Prostate gland (tissue), 2 donors: ENCODE data around the gene TMEM92. TPM values are rescaled to one million over a fixed set of nuclear protein-coding genes. Genes with fewer than 3 reads are reported as not detected.
A peak's percentile ranks its signal among the peaks of the same experiment; 100 is the strongest.
"Not testable (repeated sequence)": the region's sequence is repeated elsewhere in the genome, so short reads cannot be mapped to it uniquely, and the experiment has no call there.

ENCODE experiments used
- DNase-seq: peaks from one replicate; pipeline ENCODE4 v3.0.0-alpha.2; 2019; ENCODE audit warnings: low spot score
- H3K27ac ChIP-seq, 2 donors: fragments of 200-600 bp; sonication (generic); 2 replicates each; pipeline ENCODE4 v1.5.1; 2017 to 2019
- H3K27me3 ChIP-seq: fragments of 200-600 bp; sonication (generic); replicated peaks from 2 replicates; pipeline ENCODE4 v1.5.1; 2019; ENCODE audit not compliant: insufficient read depth
- H3K36me3 ChIP-seq, 2 donors: fragments of 200-600 bp; sonication (generic); 1 replicate in 1 of 2; 2 replicates in 1 of 2; pipeline versions ENCODE4 v1.5.1 to v1.8.1; 2017 to 2019
- H3K4me1 ChIP-seq: fragments of 200-600 bp; sonication (generic); replicated peaks from 2 replicates; pipeline ENCODE4 v1.5.1; 2019
- H3K4me3 ChIP-seq, 2 donors: fragments of 200-600 bp; sonication (generic); 2 replicates each; pipeline ENCODE4 v1.5.1; 2017 to 2019
- H3K9me3 ChIP-seq: fragments of 200-600 bp; sonication (generic); 2 replicates; pipeline ENCODE4 v1.5.1; 2017
- CTCF ChIP-seq, 4 experiments: fragments of 200-600 bp in 2 of 4; fragments of 450-650 bp in 2 of 4; sonication (generic) in 2 of 4; IDR thresholded peaks; 1 replicate in 3 of 4; 2 replicates in 1 of 4; pipeline ENCODE4 v1.5.1; 2016 to 2019; ENCODE audit warnings: antibody characterized with exemption in 4 of 4, mild to moderate bottlenecking in 2 of 4, moderate library complexity in 2 of 4
- POLR2A ChIP-seq: fragments of 450-650 bp; IDR thresholded peaks from one replicate; pipeline ENCODE4 v1.6.1; 2016; ENCODE audit warnings: antibody characterized with exemption, mild to moderate bottlenecking
- POLR2AphosphoS5 ChIP-seq: sonication (generic); formaldehyde crosslinking; IDR thresholded peaks from one replicate; pipeline ENCODE4 v1.6.1; 2017; ENCODE audit warnings: antibody characterized with exemption
- whole genome bisulfite sequencing: methylation state at CpG from one replicate; pipeline ENCODE4 v1.1.5; 2018; 5-methylcytosine and 5-hydroxymethylcytosine counted together
- intact Hi-C: fragments of 100-400 bp; cut with DNase I; formaldehyde crosslinking; loops from one replicate; pipeline ENCODE4 v1.14.2; 2022
- total RNA-seq, 2 donors: library from RNA; depleted of rRNA; stranded (reverse); fragments of >200 nt; gene quantifications; one replicate each; pipeline ENCODE4 v1.1.0, GENCODE V29; 2016

The TMEM92 gene
- total RNA-seq, 2 donors from 2014 or later: 0.91 to 0.96 TPM

GRCh38 chr17:50311483-50311882 is 37.2 kb downstream of the TMEM92 start:
- 92% methylated on average over 4 of the region's 4 CpGs for WGBS
- no peaks in the 10 kb centered on the region for H3K27me3 ChIP-seq
- no peak overlapping the region for H3K27ac ChIP-seq
- H3K36me3 ChIP-seq: no peaks in the 10 kb centered on the region
- no peaks in the 10 kb centered on the region for H3K4me1 ChIP-seq
- H3K4me3 ChIP-seq: no peak overlapping the region
- H3K9me3 ChIP-seq: no peaks in the 10 kb centered on the region
- no peak for DNase-seq
- intact Hi-C loops: no loop called here
- TF ChIP-seq POLR2A (no peak), POLR2AphosphoS5 (no peak), CTCF (IDR thresholded peaks at IDR 0.05) (no peak)

GRCh38 chr17:50312308-50312707 is 38.0 kb downstream of the TMEM92 start:
- Histone ChIP-seq H3K27me3 (no peaks in the 10 kb centered on the region), H3K4me1 (no peaks in the 10 kb centered on the region), H3K27ac (no peak overlapping the region), H3K4me3 (no peak overlapping the region), H3K9me3 (no peaks in the 10 kb centered on the region), H3K36me3 (no peaks in the 10 kb centered on the region)
- no peak for TF ChIP-seq POLR2A
- no peak for TF ChIP-seq POLR2AphosphoS5
- 41% methylated on average over 5 of the region's 5 CpGs for WGBS
- DNase-seq: peak; percentile 29
- intact Hi-C loops: no loop called here

GRCh38 chr17:50314456-50315011 is 40.3 kb downstream of the TMEM92 start:
- no peaks in the 10 kb centered on the region for H3K9me3 ChIP-seq
- intact Hi-C loops: no loop called here
- H3K4me1 ChIP-seq: peaks cover 7% of the 10 kb centered on the region
- H3K36me3 ChIP-seq: no peaks in the 10 kb centered on the region
- no peak for TF ChIP-seq CTCF (IDR thresholded peaks at IDR 0.05)
- TF ChIP-seq POLR2A: no peak
- no peak for TF ChIP-seq POLR2AphosphoS5
- H3K27me3 ChIP-seq: no peaks in the 10 kb centered on the region
- DNase-seq: no peak
- no peak overlapping the region for H3K27ac ChIP-seq
- no peak overlapping the region for H3K4me3 ChIP-seq
- 79% methylated on average over 6 of the region's 6 CpGs for WGBS

GRCh38 chr17:50316016-50316587 is 41.8 kb downstream of the TMEM92 start:
- no peak for TF ChIP-seq POLR2A
- no peak for TF ChIP-seq POLR2AphosphoS5
- TF ChIP-seq CTCF (IDR thresholded peaks at IDR 0.05): no peak
- no peak for DNase-seq
- Histone ChIP-seq H3K9me3 (no peaks in the 10 kb centered on the region), H3K27ac (peak overlapping the region in 1 of 2 donors; percentile 20), H3K36me3 (no peaks in the 10 kb centered on the region), H3K4me1 (peaks cover 7% of the 10 kb centered on the region), H3K27me3 (no peaks in the 10 kb centered on the region), H3K4me3 (no peak overlapping the region)
- intact Hi-C loops: no loop called here
- 30% methylated on average over 3 of the region's 3 CpGs for WGBS

GRCh38 chr17:50316660-50317059 is 42.4 kb downstream of the TMEM92 start:
- H3K4me3 ChIP-seq, H3K4me1 ChIP-seq, intact Hi-C loops, H3K27me3 ChIP-seq, H3K9me3 ChIP-seq, DNase-seq, H3K36me3 ChIP-seq, H3K27ac ChIP-seq: not testable (repeated sequence)
- 41% methylated on average over 2 of the region's 2 CpGs for WGBS

- no peak overlapping the region for H3K27ac ChIP-seq
- intact Hi-C loops: no loop called here
- 51% methylated on average over 2 of the region's 2 CpGs for WGBS
- no peaks in the 10 kb centered on the region for H3K9me3 ChIP-seq
- no peak overlapping the region for H3K4me3 ChIP-seq
- H3K36me3 ChIP-seq: no peaks in the 10 kb centered on the region
- peaks cover 7% of the 10 kb centered on the region for H3K4me1 ChIP-seq
- DNase-seq: no peak
- TF ChIP-seq POLR2A: no peak
- no peaks in the 10 kb centered on the region for H3K27me3 ChIP-seq
These were observed 42.9 kb downstream of the TMEM92 start for GRCh38 chr17:50317121-50317520.
